HUES48 (cell line): ENCODE results near the gene CPT1B.
A peak's percentile ranks its signal among the peaks of the same experiment; 100 is the strongest.
"Not testable (repeated sequence)": the region's sequence is repeated elsewhere in the genome, so short reads cannot be mapped to it uniquely, and the experiment has no call there.

ENCODE experiments used
- H3K27ac ChIP-seq: one replicate; pipeline ENCODE4 v1.7.0; 2013; ENCODE audit warnings: low read depth, low read length, inconsistent platforms
- H3K27me3 ChIP-seq: 2 replicates; pipeline ENCODE4 v1.6.1; 2013; ENCODE audit warnings: mild to moderate bottlenecking, low read length; ENCODE audit not compliant: control insufficient read depth, insufficient read depth
- H3K36me3 ChIP-seq: 2 replicates; pipeline ENCODE4 v1.6.1; 2013; ENCODE audit warnings: low read length; ENCODE audit not compliant: control insufficient read depth, insufficient read depth
- H3K4me1 ChIP-seq: 2 replicates; pipeline ENCODE4 v1.6.1; 2013; ENCODE audit warnings: mild to moderate bottlenecking, low read length; ENCODE audit not compliant: control insufficient read depth, insufficient read depth
- H3K4me3 ChIP-seq: 2 replicates; pipeline ENCODE4 v1.5.1; 2013; ENCODE audit warnings: mild to moderate bottlenecking, low read depth, low read length
- H3K9ac ChIP-seq: 2 replicates; pipeline ENCODE4 v1.6.1; 2013; ENCODE audit warnings: mild to moderate bottlenecking, low read depth, low read length, moderate library complexity
- H3K9me3 ChIP-seq: 2 replicates; pipeline ENCODE4 v1.6.1; 2013; ENCODE audit warnings: low read length; ENCODE audit not compliant: control insufficient read depth, insufficient read depth

The CPT1B gene

GRCh38 chr22:50525104-50525857, 52.9 kb downstream of the CPT1B start, which contains the start of gene SCO2:
Gene SCO2, minus strand, starts transcription at chr22:50525598. Its CDS starts 1,187 bp downstream, at chr22:50524411.
- Histone ChIP-seq H3K9ac (peak within 1 kb of the TSS; percentile 62), H3K27me3 (peaks cover 37% of the 10 kb centered on the region), H3K36me3 (peaks cover 34% of the 10 kb centered on the region), H3K9me3 (no peaks in the 10 kb centered on the region), H3K27ac (peak within 1 kb of the TSS; percentile 91), H3K4me3 (peak within 1 kb of the TSS; percentile 87), H3K4me1 (peaks cover 4% of the 10 kb centered on the region)

DNA sequence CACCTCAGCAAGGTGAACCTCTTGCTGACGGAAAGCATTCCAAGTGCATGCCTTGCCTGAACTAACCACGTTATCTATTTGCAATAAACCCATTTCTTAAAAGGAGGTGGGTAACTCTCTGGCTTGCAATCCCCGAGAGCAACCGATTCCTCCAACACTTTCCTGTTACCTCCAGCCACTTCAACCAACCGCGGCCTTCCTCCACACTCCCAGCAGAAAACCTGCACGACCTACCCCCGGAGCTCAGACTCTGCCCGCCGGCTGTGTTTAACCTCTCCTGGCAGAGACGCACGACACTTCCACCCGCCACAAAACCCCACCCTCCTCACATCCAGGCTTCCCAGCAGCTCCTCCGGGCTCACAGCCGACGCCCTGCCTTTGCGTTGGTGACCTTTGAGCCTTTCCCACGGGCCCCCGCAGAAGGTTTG, 53.5 kb downstream of the CPT1B start:
- peak overlapping the region; percentile 91 for H3K27ac ChIP-seq
- H3K36me3 ChIP-seq, result peaks cover 34% of the 10 kb centered on the region
- peaks cover 4% of the 10 kb centered on the region; the same call in 1 of the 2 replicates for H3K4me1 ChIP-seq
- H3K9ac ChIP-seq, result peak overlapping the region; percentile 62; the same call in 1 of the 2 replicates
- peaks cover 31% of the 10 kb centered on the region for H3K27me3 ChIP-seq
- H3K9me3 ChIP-seq, result no peaks in the 10 kb centered on the region
- H3K4me3 ChIP-seq, result peak overlapping the region; percentile 87

DNA sequence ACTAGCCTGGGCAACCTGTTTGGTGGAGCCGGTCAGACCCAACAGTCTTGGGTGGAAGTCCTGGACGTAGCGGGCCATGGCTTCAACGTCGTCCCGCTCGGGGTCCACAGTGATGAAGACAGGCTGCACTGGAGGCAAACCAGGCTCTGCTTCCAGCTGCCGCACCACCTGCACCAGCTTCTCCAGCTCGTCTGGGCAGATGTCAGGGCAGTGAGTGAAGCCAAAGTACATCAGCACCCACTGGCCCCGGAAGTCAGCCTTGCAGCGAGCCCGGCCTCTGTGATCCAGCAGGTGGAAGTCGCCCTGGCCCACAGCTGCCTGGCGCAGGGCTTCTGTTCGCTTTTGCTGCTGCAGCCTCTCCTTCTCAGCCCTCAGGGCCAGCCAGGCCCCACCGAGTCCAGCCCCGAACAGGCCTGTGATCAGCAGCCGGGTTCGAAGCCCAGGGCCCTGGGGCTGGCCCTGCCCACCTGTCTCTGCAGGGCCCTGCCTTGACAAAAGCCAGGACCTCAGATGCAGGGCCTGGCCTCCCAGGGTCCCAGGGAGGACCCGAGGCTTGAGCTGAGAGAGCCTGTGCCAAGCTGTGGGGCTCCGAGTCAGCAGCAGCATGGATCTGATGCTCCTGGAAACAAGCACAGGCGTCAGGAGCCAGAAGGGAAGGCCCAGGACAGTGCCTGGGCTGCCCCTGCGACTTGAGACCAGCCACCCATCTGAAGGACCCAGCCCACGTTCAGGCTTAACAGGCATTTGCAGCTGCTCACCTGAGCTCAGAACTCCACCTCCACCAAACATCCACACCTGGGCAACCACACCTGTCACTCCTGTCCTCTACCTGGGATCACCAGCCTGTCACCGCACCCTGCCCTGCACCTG, 54.2 kb downstream of the CPT1B start:
- peaks cover 4% of the 10 kb centered on the region; the same call in 1 of the 2 replicates for H3K4me1 ChIP-seq
- peaks cover 40% of the 10 kb centered on the region for H3K36me3 ChIP-seq
- no peak overlapping the region for H3K9ac ChIP-seq
- peak overlapping the region; percentile 87 for H3K4me3 ChIP-seq
- H3K27me3 ChIP-seq, result peaks cover 25% of the 10 kb centered on the region
- H3K27ac ChIP-seq, result no peak overlapping the region
- no peaks in the 10 kb centered on the region for H3K9me3 ChIP-seq

GRCh38 chr22:50523458-50523805, 54.8 kb downstream of the CPT1B start:
- Histone ChIP-seq H3K27me3 (peaks cover 19% of the 10 kb centered on the region), H3K9ac (no peak overlapping the region), H3K9me3 (no peaks in the 10 kb centered on the region), H3K27ac (no peak overlapping the region), H3K4me3 (no peak overlapping the region), H3K36me3 (peaks cover 46% of the 10 kb centered on the region), H3K4me1 (peaks cover 4% of the 10 kb centered on the region; the same call in 1 of the 2 replicates)

- no peak overlapping the region for H3K9ac ChIP-seq
- peaks cover 14% of the 10 kb centered on the region for H3K27me3 ChIP-seq
- H3K4me3 ChIP-seq, result no peak overlapping the region
- peaks cover 4% of the 10 kb centered on the region; the same call in 1 of the 2 replicates for H3K4me1 ChIP-seq
- H3K36me3 ChIP-seq, result peaks cover 51% of the 10 kb centered on the region
- H3K9me3 ChIP-seq, result no peaks in the 10 kb centered on the region
- no peak overlapping the region for H3K27ac ChIP-seq
These were observed 55.3 kb downstream of the CPT1B start for GRCh38 chr22:50522806-50523438.

DNA sequence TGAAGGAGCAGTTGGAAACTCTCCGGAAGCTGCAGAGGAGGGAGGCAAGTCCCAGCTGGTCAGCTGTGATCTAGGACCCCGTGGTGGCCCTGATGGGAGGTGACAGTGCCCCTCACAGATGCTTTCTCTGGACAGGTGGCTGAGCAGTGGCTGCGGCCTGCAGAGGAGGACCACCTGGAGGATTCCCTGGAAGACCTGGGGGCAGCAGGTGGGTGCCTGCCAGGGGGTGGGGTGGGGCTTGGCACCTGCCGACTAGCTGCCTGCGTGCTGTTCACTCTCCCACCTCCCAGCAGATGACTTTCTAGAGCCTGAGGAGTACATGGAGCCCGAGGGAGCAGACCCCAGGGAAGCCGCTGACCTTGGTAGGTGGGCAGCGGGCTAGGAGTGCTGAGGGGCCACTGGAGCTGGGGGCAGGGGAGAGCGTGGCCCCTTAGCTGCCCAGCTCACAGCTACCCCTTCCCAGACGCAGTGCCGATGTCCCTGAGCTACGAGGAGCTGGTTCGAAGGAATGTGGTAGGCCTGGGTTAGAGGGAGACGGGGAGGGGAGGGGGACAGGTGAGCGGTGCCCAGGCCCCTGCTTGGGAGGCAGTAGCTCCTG, 55.9 kb downstream of the CPT1B start:
- H3K4me3 ChIP-seq, result no peak overlapping the region

DNA sequence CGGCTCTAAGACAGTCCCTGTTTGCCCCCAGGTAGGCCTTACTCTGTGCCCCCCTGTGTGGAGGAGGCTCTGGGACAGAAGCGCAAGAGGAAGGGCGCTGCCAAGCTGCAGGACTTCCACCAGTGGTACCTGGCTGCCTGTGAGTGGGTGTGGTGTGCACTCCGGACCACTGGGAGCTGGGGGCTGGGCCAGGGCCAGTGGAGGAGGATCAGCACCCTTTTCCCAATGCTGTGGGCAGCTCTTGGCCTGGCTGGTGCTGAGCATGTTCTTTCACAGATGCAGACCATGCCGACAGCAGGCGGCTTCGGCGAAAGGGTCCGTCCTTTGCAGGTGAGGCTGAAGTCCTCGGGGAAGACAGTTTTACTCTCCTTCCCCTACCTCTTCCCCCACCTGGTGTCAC, 56.5 kb downstream of the CPT1B start:
- Histone ChIP-seq H3K36me3 (peaks cover 62% of the 10 kb centered on the region), H3K9ac (no peak overlapping the region), H3K4me3 (no peak overlapping the region), H3K9me3 (no peaks in the 10 kb centered on the region), H3K27ac (no peak overlapping the region), H3K4me1 (no peaks in the 10 kb centered on the region), H3K27me3 (peaks cover 2% of the 10 kb centered on the region; the same call in 1 of the 2 replicates)

More for the DNA sequence above, 55.9 kb downstream of the CPT1B start:
- no peak overlapping the region for H3K27ac ChIP-seq
- H3K9me3 ChIP-seq, result no peaks in the 10 kb centered on the region
- peaks cover 57% of the 10 kb centered on the region for H3K36me3 ChIP-seq
- H3K27me3 ChIP-seq, result peaks cover 7% of the 10 kb centered on the region
- H3K9ac ChIP-seq, result no peak overlapping the region
- H3K4me1 ChIP-seq, result peaks cover 4% of the 10 kb centered on the region; the same call in 1 of the 2 replicates

- H3K4me1 ChIP-seq, result no peaks in the 10 kb centered on the region
- H3K36me3 ChIP-seq, result peaks cover 67% of the 10 kb centered on the region
- H3K4me3 ChIP-seq, result no peak overlapping the region
- H3K9ac ChIP-seq, result no peak overlapping the region
- H3K27ac ChIP-seq, result no peak overlapping the region
- no peaks in the 10 kb centered on the region for H3K27me3 ChIP-seq
- no peaks in the 10 kb centered on the region for H3K9me3 ChIP-seq
These were observed 57.3 kb downstream of the CPT1B start for GRCh38 chr22:50520826-50521453.

DNA sequence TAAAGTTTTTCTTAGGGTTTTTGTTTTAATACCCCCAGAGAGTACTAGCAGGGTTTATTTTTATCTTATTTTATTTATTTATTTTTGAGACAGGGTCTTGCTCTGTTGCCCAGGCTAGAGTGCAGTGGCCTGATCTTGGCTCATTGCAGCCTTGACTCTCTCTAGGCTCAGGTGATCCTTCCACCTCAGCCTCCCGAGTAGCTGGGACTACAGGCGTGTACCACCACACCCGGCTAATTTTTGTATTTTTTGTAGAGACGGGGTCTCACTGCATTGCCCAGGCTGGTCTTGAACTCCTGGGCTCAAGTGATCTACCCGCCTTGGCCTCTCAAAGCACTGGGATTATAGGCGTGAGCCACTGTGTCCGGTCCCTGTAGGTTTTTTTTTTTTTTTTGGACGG, 58.0 kb downstream of the CPT1B start:
- H3K9ac ChIP-seq, H3K27ac ChIP-seq, H3K4me1 ChIP-seq, H3K9me3 ChIP-seq, H3K4me3 ChIP-seq, H3K27me3 ChIP-seq: not testable (repeated sequence)
- H3K36me3 ChIP-seq, result peaks cover 67% of the 10 kb centered on the region

GRCh38 chr22:50519151-50519550, 59.1 kb downstream of the CPT1B start:
- H3K27me3 ChIP-seq, result no peaks in the 10 kb centered on the region
- H3K4me3 ChIP-seq, result no peak overlapping the region
- H3K27ac ChIP-seq, result no peak overlapping the region
- H3K9me3 ChIP-seq, result no peaks in the 10 kb centered on the region
- no peaks in the 10 kb centered on the region for H3K4me1 ChIP-seq
- no peak overlapping the region for H3K9ac ChIP-seq
- H3K36me3 ChIP-seq, result peaks cover 67% of the 10 kb centered on the region
